IMR-90 (cell line): ENCODE measurements around the gene PARD3. TPM values are rescaled to one million over a fixed set of nuclear protein-coding genes. Genes with fewer than 3 reads are reported as not detected.

ENCODE experiments used
- ATAC-seq: fragments of 200-7000 bp; cut with Tn5 transposase; 2 replicates; pipeline ENCODE4 v1.9.1; 2020; ENCODE audit warnings: low read depth, mild to moderate bottlenecking, moderate library complexity
- BruUV-seq: library from RNA; stranded (reverse); fragments of 400-500 nt; replicated peaks from 2 replicates; lab custom pipeline; 2021; lab: Mats Ljungman, UMichigan
- CTCF ChIA-PET: fragments of 300-600 bp; formaldehyde crosslinking; extraction: SDS; loops from one replicate; lab custom pipeline; 2021; ENCODE audit warnings: antibody characterized with exemption; lab: Yijun Ruan, JAX
- POLR2A ChIA-PET: fragments of 300-600 bp; sonication (Branson Sonifier 250); formaldehyde crosslinking; loops from one replicate; lab custom pipeline; 2022; ENCODE audit warnings: antibody characterized with exemption; ENCODE audit not compliant: unreplicated experiment; lab: Charles Lee
- DNase-seq: peaks from one replicate; pipeline ENCODE4 v3.0.0; 2013
- H2AFZ ChIP-seq: replicated peaks from 2 replicates; pipeline ENCODE3; 2013; ENCODE audit warnings: low read length, mild to moderate bottlenecking; ENCODE audit not compliant: poor library complexity
- H2AK5ac ChIP-seq: 2 replicates; pipeline ENCODE4 v1.6.1; 2013; ENCODE audit warnings: low read depth, low read length, inconsistent platforms
- H2AK9ac ChIP-seq: replicated peaks from 2 replicates; pipeline ENCODE3; 2013; ENCODE audit warnings: mild to moderate bottlenecking, low read depth, low read length, moderate library complexity; ENCODE audit not compliant: poor library complexity
- H2BK120ac ChIP-seq: 2 replicates; pipeline ENCODE4 v1.6.1; 2013; ENCODE audit warnings: low read depth, low read length, inconsistent platforms
- H2BK15ac ChIP-seq: 3 replicates; pipeline ENCODE4 v1.6.1; 2013; ENCODE audit warnings: low read depth, low read length, inconsistent platforms
- H2BK20ac ChIP-seq: 2 replicates; pipeline ENCODE4 v1.6.1; 2013; ENCODE audit warnings: low read depth, mild to moderate bottlenecking, inconsistent platforms, low read length, moderate library complexity
- H2BK5ac ChIP-seq: 2 replicates; pipeline ENCODE4 v1.6.1; 2013; ENCODE audit warnings: mild to moderate bottlenecking, low read depth, low read length, inconsistent platforms; ENCODE audit not compliant: poor library complexity, severe bottlenecking
- H3K14ac ChIP-seq: replicated peaks from 2 replicates; pipeline ENCODE4 v1.6.1; 2013; ENCODE audit warnings: low read depth, low read length, inconsistent platforms
- H3K18ac ChIP-seq: 2 replicates; pipeline ENCODE4 v1.6.1; 2013; ENCODE audit warnings: low read depth, low read length, control low read depth
- H3K23ac ChIP-seq: 2 replicates; pipeline ENCODE4 v1.6.1; 2013; ENCODE audit warnings: low read depth, low read length, inconsistent platforms
- H3K27ac ChIP-seq: 2 replicates; pipeline ENCODE4 v1.5.1; 2013; ENCODE audit warnings: mild to moderate bottlenecking, control low read depth, low read length; ENCODE audit not compliant: insufficient read depth
- H3K27me3 ChIP-seq: 2 replicates; pipeline ENCODE4 v1.6.1; 2013; ENCODE audit warnings: low read length; ENCODE audit not compliant: control insufficient read depth, insufficient read depth
- H3K36me3 ChIP-seq: 2 replicates; pipeline ENCODE4 v1.6.1; 2013; ENCODE audit warnings: low read length, mixed read lengths; ENCODE audit not compliant: control insufficient read depth, insufficient read depth
- H3K4ac ChIP-seq: 2 replicates; pipeline ENCODE4 v1.6.1; 2013; ENCODE audit warnings: low read depth, low read length, inconsistent platforms
- H3K4me1 ChIP-seq: 2 replicates; pipeline ENCODE4 v1.6.1; 2013; ENCODE audit warnings: low read length, mixed read lengths; ENCODE audit not compliant: control insufficient read depth, insufficient read depth
- H3K4me2 ChIP-seq: 2 replicates; pipeline ENCODE4 v1.6.1; 2013; ENCODE audit warnings: low read depth, mild to moderate bottlenecking, control low read depth, low read length, moderate library complexity
- H3K4me3 ChIP-seq: 2 replicates; pipeline ENCODE4 v1.5.1; 2013; ENCODE audit warnings: low read depth, mild to moderate bottlenecking, control low read depth, low read length, moderate library complexity; ENCODE audit not compliant: insufficient read depth
- H3K56ac ChIP-seq: 2 replicates; pipeline ENCODE4 v1.6.1; 2013; ENCODE audit warnings: low read length, inconsistent platforms; ENCODE audit not compliant: insufficient read depth; ENCODE audit errors: extremely low read depth
- H3K79me1 ChIP-seq, 2 experiments: 2 replicates each; pipeline ENCODE4 v1.6.1; 2013; ENCODE audit warnings: low read length in 2 of 2, inconsistent platforms in 1 of 2, low read depth in 1 of 2
- H3K9ac ChIP-seq: 2 replicates; pipeline ENCODE4 v1.6.1; 2013; ENCODE audit warnings: low read depth, low read length, control low read depth
- H3K9me1 ChIP-seq: 2 replicates; pipeline ENCODE4 v1.6.1; 2013; ENCODE audit warnings: low read length, inconsistent platforms; ENCODE audit not compliant: insufficient read depth
- H3K9me3 ChIP-seq: 2 replicates; pipeline ENCODE4 v1.6.1; 2013; ENCODE audit warnings: low read length; ENCODE audit not compliant: control insufficient read depth, insufficient read depth
- H4K20me1 ChIP-seq: 2 replicates; pipeline ENCODE4 v1.6.1; 2013; ENCODE audit warnings: low read length, inconsistent platforms; ENCODE audit not compliant: insufficient read depth
- H4K5ac ChIP-seq: 2 replicates; pipeline ENCODE4 v1.6.1; 2013; ENCODE audit warnings: mild to moderate bottlenecking, low read depth, low read length, control low read depth
- H4K8ac ChIP-seq, 2 experiments: 2 replicates each; pipeline ENCODE4 v1.6.1; 2013; ENCODE audit warnings: low read depth in 2 of 2, low read length in 2 of 2, control low read depth in 1 of 2, inconsistent platforms in 1 of 2
- H4K91ac ChIP-seq: 2 replicates; pipeline ENCODE4 v1.6.1; 2013; ENCODE audit warnings: low read depth, low read length, inconsistent platforms; ENCODE audit not compliant: insufficient read depth
- BHLHE40 ChIP-seq: fragments of 150-350 bp; IDR thresholded peaks from 2 replicates; pipeline ENCODE4 v1.6.1; 2016; ENCODE audit warnings: mild to moderate bottlenecking, low read depth, low read length
- CEBPB ChIP-seq: IDR thresholded peaks from 2 replicates; pipeline ENCODE4 v1.6.1; 2012; ENCODE audit warnings: low read depth, low read length, improper control_type of control experiment
- FOS ChIP-seq: fragments of 150-350 bp; IDR thresholded peaks from 2 replicates; pipeline ENCODE4 v1.6.1; 2016; ENCODE audit warnings: low read depth, low read length
- MAFK ChIP-seq: IDR thresholded peaks from 2 replicates; pipeline ENCODE4 v1.6.1; 2012; ENCODE audit warnings: low read depth, low read length, improper control_type of control experiment
- MAZ ChIP-seq: IDR thresholded peaks from 2 replicates; pipeline ENCODE4 v1.6.1; 2012; ENCODE audit warnings: low read depth, mild to moderate bottlenecking, low read length, improper control_type of control experiment, moderate library complexity, borderline replicate concordance
- NFE2L2 ChIP-seq: fragments of 150-350 bp; IDR thresholded peaks from 2 replicates; pipeline ENCODE4 v1.6.1; 2016; ENCODE audit warnings: low read depth, mild to moderate bottlenecking, low read length
- RAD21 ChIP-seq: IDR thresholded peaks from 2 replicates; pipeline ENCODE4 v1.6.1; 2012; ENCODE audit warnings: low read length, improper control_type of control experiment
- RCOR1 ChIP-seq: IDR thresholded peaks from 2 replicates; pipeline ENCODE4 v1.6.1; 2012; ENCODE audit warnings: mild to moderate bottlenecking, low read length, improper control_type of control experiment; ENCODE audit not compliant: insufficient replicate concordance
- RFX5 ChIP-seq: IDR thresholded peaks from 2 replicates; pipeline ENCODE4 v1.8.0; 2012; ENCODE audit warnings: low read depth, mild to moderate bottlenecking, low read length, moderate library complexity
- SMC3 ChIP-seq: fragments of 150-350 bp; IDR thresholded peaks from 2 replicates; pipeline ENCODE4 v1.6.1; 2016; ENCODE audit warnings: low read depth, mild to moderate bottlenecking, antibody characterized with exemption, low read length, moderate library complexity
- WGBS, 2 experiments: methylation state at CpG; one replicate each; pipeline versions ENCODE4 v1.1.5 to v1.1.7; 2013; ENCODE audit warnings: missing lambda C conversion rate in 2 of 2; ENCODE audit not compliant: insufficient read length in 1 of 2; ENCODE audit errors: extremely low coverage in 2 of 2; 5-methylcytosine and 5-hydroxymethylcytosine counted together
- dilution Hi-C: fragments of 300-500 bp; cut with HindIII; formaldehyde crosslinking; loops from one replicate; pipeline ENCODE4 v1.14.3; 2018; ENCODE audit warnings: low sequenced_read_pairs; ENCODE audit not compliant: unreplicated experiment
- in situ Hi-C: fragments of 300-500 bp; cut with MboI; formaldehyde crosslinking; loops from 3 replicates; pipeline ENCODE4 v1.14.3; 2019; ENCODE audit warnings: low sequenced_read_pairs, inconsistent platforms, mixed read lengths
- intact Hi-C: fragments of 100-400 bp; cut with micrococcal nuclease; formaldehyde crosslinking; loops from 2 replicates; pipeline ENCODE4 v1.10.0; 2022
- polyA plus RNA-seq, 3 experiments: library from polyadenylated mRNA; depleted of rRNA; stranded (reverse); fragments of >200 nt; gene quantifications; 2 replicates each; pipeline ENCODE4 v1.2.3, GENCODE V29; 2012; ENCODE audit warnings: low replicate concordance in 1 of 3
- total RNA-seq: library from RNA; depleted of rRNA; stranded (reverse); fragments of >200 nt; gene quantifications from 2 replicates; pipeline ENCODE4 v1.2.3, GENCODE V29; 2012
- TF ChIP-seq, protein P1 (sequence below): fragments of 150-350 bp; IDR thresholded peaks from 2 replicates; pipeline ENCODE4 v1.6.1; 2017; ENCODE audit warnings: mild to moderate bottlenecking, antibody characterized with exemption, low read length, low read depth
- TF ChIP-seq, protein P2 (sequence below): fragments of 150-350 bp; IDR thresholded peaks from 2 replicates; pipeline ENCODE4 v1.6.1; 2016; ENCODE audit warnings: low read depth, mild to moderate bottlenecking, low read length, moderate library complexity, borderline replicate concordance

The PARD3 gene
- total and polyA plus RNA-seq, 2 of the 4 experiments (the other 2 are of a cell fraction) = 14.6 to 37.5 TPM

DNA sequence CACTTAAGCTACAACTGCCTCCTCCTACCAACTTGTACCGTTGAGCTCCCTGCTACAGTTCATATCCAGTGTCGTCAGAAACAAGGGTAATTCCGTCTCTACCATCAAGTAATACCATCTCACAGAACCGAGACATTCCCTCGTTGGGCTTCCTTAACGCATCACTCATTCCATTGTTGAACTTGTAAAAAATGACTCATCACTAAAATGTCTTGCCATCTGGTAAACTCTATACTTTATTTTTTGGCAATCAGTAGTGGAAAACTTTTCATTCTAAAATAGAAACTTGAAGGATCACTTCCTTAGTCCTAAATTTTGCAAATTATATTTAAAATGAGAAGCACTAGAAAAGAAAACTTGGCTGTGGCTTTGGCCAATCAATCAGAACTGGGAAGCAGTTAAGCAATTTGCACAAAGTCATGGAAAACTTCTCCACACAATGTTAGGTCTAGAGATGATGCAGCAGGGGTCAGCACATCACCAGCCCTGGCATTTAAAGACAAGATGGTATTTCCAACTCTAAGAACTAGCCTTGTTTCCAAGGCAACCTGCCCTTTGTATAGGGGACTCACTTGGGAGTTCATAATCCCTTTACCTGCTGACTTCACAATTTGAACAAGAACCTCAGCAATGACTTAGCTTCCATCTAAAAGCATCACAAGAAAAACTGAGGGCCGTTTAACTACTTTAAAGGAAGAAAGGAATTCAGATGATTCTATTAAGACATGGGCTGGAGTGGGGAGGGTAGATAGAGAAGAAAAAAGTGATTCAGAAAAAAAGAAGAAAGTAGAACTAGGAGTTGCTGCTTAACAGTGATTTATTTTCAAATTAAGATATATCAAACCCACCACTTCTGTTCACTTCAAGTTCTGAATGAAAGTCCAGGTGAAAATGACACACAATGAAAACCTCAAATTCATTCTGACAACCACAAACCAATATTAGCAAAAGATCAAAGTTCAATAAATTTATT, 288.1 kb downstream of the PARD3 start:
- Histone ChIP-seq H2AK5ac (peak overlapping the region; percentile 81), H4K91ac (peak overlapping the region; percentile 98), H3K4me2 (peak overlapping the region; percentile 48), H4K5ac (peak overlapping the region; percentile 98), H4K8ac (peak overlapping the region; percentile 65 to 96), H2AK9ac (peak overlapping the region; percentile 13), H2BK20ac (peak overlapping the region; percentile 95), H3K56ac (peak overlapping the region; percentile 54), H2BK5ac (peak overlapping the region; percentile 98), H3K9me3 (no peaks in the 10 kb centered on the region; the same call in 1 of the 2 replicates), H3K18ac (peak overlapping the region; percentile 97), H3K27ac (peak overlapping the region; percentile 81), H3K14ac (peak overlapping the region; percentile 98), H2AFZ (peak overlapping the region; percentile 82), H4K20me1 (no peaks in the 10 kb centered on the region), H2BK15ac (peak overlapping the region; percentile 91; the same call in 2 of the 3 replicates), H3K9me1 (peaks cover 16% of the 10 kb centered on the region), H3K27me3 (no peaks in the 10 kb centered on the region), H3K23ac (peak overlapping the region; percentile 98), H3K4me3 (peak overlapping the region; percentile 6; the same call in 1 of the 2 replicates), H3K9ac (peak overlapping the region; percentile 21; the same call in 1 of the 2 replicates), H3K4ac (peak overlapping the region; percentile 99), H2BK120ac (peak overlapping the region; percentile 98), H3K4me1 (peaks cover 14% of the 10 kb centered on the region), H3K79me1 (peaks cover 11 to 44% of the 10 kb centered on the region in 2 experiments), H3K36me3 (no peaks in the 10 kb centered on the region)
- dilution Hi-C loops (no loop called here), in situ Hi-C loops (loop anchor here (5.0 kb wide), 1 partner anchor 105 kb away; no protein-coding TSS in a partner anchor), intact Hi-C loops (loop anchor here (1.0 to 5.0 kb wide), 2 partner anchors 70 to 111 kb away; no protein-coding TSS in a partner anchor)
- ChIA-PET POLR2A (no interaction called here), CTCF (interaction anchor here (0.6 to 1.1 kb wide), 4 partner anchors 24 to 112 kb away, joined by 3 to 4 read pairs (median 3); no protein-coding TSS in a partner anchor)
- DNase-seq = peak; percentile 98
- ATAC-seq = peak; percentile 87
- no TSS peak for BruUV-seq
- no CpG with 5 or more reads among the region's 7 CpGs for WGBS, 2 experiments
- TF ChIP-seq NFE2L2 = peak; percentile 57
- TF ChIP-seq FOS = peak; percentile 89; the same call in 1 of the 2 replicates
- TF ChIP-seq SMC3 = peak; percentile 58
- peak; percentile 84 for TF ChIP-seq CEBPB
- TF ChIP-seq RCOR1 = no peak
- peak; percentile 73 for TF ChIP-seq RAD21
- TF ChIP-seq, protein P1, sequence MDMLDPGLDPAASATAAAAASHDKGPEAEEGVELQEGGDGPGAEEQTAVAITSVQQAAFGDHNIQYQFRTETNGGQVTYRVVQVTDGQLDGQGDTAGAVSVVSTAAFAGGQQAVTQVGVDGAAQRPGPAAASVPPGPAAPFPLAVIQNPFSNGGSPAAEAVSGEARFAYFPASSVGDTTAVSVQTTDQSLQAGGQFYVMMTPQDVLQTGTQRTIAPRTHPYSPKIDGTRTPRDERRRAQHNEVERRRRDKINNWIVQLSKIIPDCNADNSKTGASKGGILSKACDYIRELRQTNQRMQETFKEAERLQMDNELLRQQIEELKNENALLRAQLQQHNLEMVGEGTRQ = no peak
- TF ChIP-seq BHLHE40 = peak; percentile 40; the same call in 1 of the 2 replicates
- TF ChIP-seq, protein P2, sequence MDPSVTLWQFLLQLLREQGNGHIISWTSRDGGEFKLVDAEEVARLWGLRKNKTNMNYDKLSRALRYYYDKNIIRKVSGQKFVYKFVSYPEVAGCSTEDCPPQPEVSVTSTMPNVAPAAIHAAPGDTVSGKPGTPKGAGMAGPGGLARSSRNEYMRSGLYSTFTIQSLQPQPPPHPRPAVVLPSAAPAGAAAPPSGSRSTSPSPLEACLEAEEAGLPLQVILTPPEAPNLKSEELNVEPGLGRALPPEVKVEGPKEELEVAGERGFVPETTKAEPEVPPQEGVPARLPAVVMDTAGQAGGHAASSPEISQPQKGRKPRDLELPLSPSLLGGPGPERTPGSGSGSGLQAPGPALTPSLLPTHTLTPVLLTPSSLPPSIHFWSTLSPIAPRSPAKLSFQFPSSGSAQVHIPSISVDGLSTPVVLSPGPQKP = no peak
- no peak for TF ChIP-seq MAZ
- no peak for TF ChIP-seq RFX5
- peak; percentile 49; the same call in 1 of the 2 replicates for TF ChIP-seq MAFK
